ENCODE results near the gene CAPN9.
"Not testable (repeated sequence)": the region's sequence is repeated elsewhere in the genome, so short reads cannot be mapped to it uniquely, and the experiment has no call there.

The CAPN9 gene

GRCh38 chr1:230842801-230843200 lies 95.6 kb downstream of the CAPN9 start:
- Mint-ChIP-seq H3K4me3 (no peak overlapping the region), H3K4me1 (peaks cover 29% of the 10 kb centered on the region), H3K27ac (no peak overlapping the region), H3K27me3 (ENCODE audit: low read depth) (no peaks in the 10 kb centered on the region), H3K36me3 (ENCODE audit: low read depth) (peaks cover 81% of the 10 kb centered on the region), H3K9me3 (no peaks in the 10 kb centered on the region)
- no peak for TF ChIP-seq CTCF (IDR thresholded peaks at IDR 0.05; ENCODE audit: unreplicated experiment in 3 of 3)

- Mint-ChIP-seq H3K4me3 (no peak overlapping the region), H3K9me3 (no peaks in the 10 kb centered on the region), H3K4me1 (peaks cover 38% of the 10 kb centered on the region), H3K27me3 (ENCODE audit: low read depth) (no peaks in the 10 kb centered on the region), H3K36me3 (ENCODE audit: low read depth) (peaks cover 81% of the 10 kb centered on the region), H3K27ac (no peak overlapping the region)
- no peak for TF ChIP-seq CTCF (IDR thresholded peaks at IDR 0.05; ENCODE audit: unreplicated experiment in 3 of 3)
Measured at GRCh38 chr1:230843503-230844309, 96.5 kb downstream of the CAPN9 start.

- TF ChIP-seq CTCF (IDR thresholded peaks at IDR 0.05; ENCODE audit: unreplicated experiment in 3 of 3), result no peak
- Mint-ChIP-seq H3K4me1 (peaks cover 47% of the 10 kb centered on the region), H3K4me3 (no peak overlapping the region), H3K9me3 (no peaks in the 10 kb centered on the region), H3K27me3 (ENCODE audit: low read depth) (no peaks in the 10 kb centered on the region), H3K36me3 (ENCODE audit: low read depth) (peaks cover 79% of the 10 kb centered on the region), H3K27ac (no peak overlapping the region)
Measured at GRCh38 chr1:230844561-230844960, 97.4 kb downstream of the CAPN9 start.

- not testable (repeated sequence) for H3K4me3 Mint-ChIP-seq; H3K9me3 Mint-ChIP-seq; H3K27ac Mint-ChIP-seq; H3K27me3 Mint-ChIP-seq (ENCODE audit: low read depth)
- peaks cover 79% of the 10 kb centered on the region for H3K36me3 Mint-ChIP-seq (ENCODE audit: low read depth)
- peaks cover 53% of the 10 kb centered on the region for H3K4me1 Mint-ChIP-seq
Measured at GRCh38 chr1:230845184-230845583, 98.0 kb downstream of the CAPN9 start.

- H3K4me1 Mint-ChIP-seq, result peaks cover 69% of the 10 kb centered on the region
- no peak for TF ChIP-seq CTCF (IDR thresholded peaks at IDR 0.05; ENCODE audit: unreplicated experiment in 3 of 3)
- H3K27me3 Mint-ChIP-seq (ENCODE audit: low read depth), result no peaks in the 10 kb centered on the region
- peaks cover 79% of the 10 kb centered on the region for H3K36me3 Mint-ChIP-seq (ENCODE audit: low read depth)
- H3K27ac Mint-ChIP-seq, result peak overlapping the region; percentile 75 to 99 (median 99)
- peaks cover 3% of the 10 kb centered on the region for H3K9me3 Mint-ChIP-seq
- peak overlapping the region in 1 of 3 experiments; percentile 11 for H3K4me3 Mint-ChIP-seq
Measured at GRCh38 chr1:230848235-230848634, 101.0 kb downstream of the CAPN9 start.

- no peak for TF ChIP-seq CTCF (IDR thresholded peaks at IDR 0.05; ENCODE audit: unreplicated experiment in 3 of 3)
- Mint-ChIP-seq H3K4me1 (peaks cover 79% of the 10 kb centered on the region), H3K27ac (peak overlapping the region; percentile 97 to 99 (median 99)), H3K4me3 (peak overlapping the region; percentile 42 to 75 (median 44)), H3K36me3 (ENCODE audit: low read depth) (peaks cover 79% of the 10 kb centered on the region), H3K27me3 (ENCODE audit: low read depth) (no peaks in the 10 kb centered on the region), H3K9me3 (peaks cover 3% of the 10 kb centered on the region)
Measured at GRCh38 chr1:230849451-230850224, 102.5 kb downstream of the CAPN9 start.
